ENCODE data around the gene NUBP1. TPM values are rescaled to one million over a fixed set of nuclear protein-coding genes. Genes with fewer than 3 reads are reported as not detected.

NUBP1 gene
- 19.8 and 22.8 TPM in 2 replicates for total RNA-seq

GRCh38 chr16:10743610-10744369 lies at the start of gene NUBP1:
NUBP1 (plus strand) TSS chr16:10743842; CDS start chr16:10743864, 22 bp downstream.

GRCh38 chr16:10694830-10695229 lies 48.8 kb upstream of the NUBP1 start, which contains the start of gene TEKT5:
TEKT5 (minus strand) TSS chr16:10694930; CDS start chr16:10694873, 57 bp downstream.

GRCh38 chr16:10817963-10818941 lies 74.6 kb downstream of the NUBP1 start, which contains the start of gene TVP23A:
TVP23A (minus strand) TSS chr16:10818794; CDS start chr16:10818493, 301 bp downstream.

Other genes with a start within 250 kb of the NUBP1 start
- 9.2 and 16.1 TPM in 2 replicates for gene EMP2, start 163.2 kb upstream of the NUBP1 start, total RNA-seq
- gene TEKT5, start 48.9 kb upstream of the NUBP1 start, total RNA-seq = 0.09 and 0.14 TPM in 2 replicates
- not detected in 2 replicates for gene TVP23A, start 75.0 kb downstream of the NUBP1 start, total RNA-seq
- gene CIITA, start 133.4 kb downstream of the NUBP1 start, total RNA-seq = under 0.01 and 0.09 TPM in 2 replicates
- gene DEXI, start 198.6 kb downstream of the NUBP1 start, total RNA-seq = 42.0 and 64.0 TPM in 2 replicates
- 13.1 and 15.1 TPM in 2 replicates for gene CLEC16A, start 200.7 kb downstream of the NUBP1 start, total RNA-seq